ENCODE measurements around the gene SIVA1.
"Not testable (repeated sequence)": the region's sequence is repeated elsewhere in the genome, so short reads cannot be mapped to it uniquely, and the experiment has no call there.

The SIVA1 gene

DNA sequence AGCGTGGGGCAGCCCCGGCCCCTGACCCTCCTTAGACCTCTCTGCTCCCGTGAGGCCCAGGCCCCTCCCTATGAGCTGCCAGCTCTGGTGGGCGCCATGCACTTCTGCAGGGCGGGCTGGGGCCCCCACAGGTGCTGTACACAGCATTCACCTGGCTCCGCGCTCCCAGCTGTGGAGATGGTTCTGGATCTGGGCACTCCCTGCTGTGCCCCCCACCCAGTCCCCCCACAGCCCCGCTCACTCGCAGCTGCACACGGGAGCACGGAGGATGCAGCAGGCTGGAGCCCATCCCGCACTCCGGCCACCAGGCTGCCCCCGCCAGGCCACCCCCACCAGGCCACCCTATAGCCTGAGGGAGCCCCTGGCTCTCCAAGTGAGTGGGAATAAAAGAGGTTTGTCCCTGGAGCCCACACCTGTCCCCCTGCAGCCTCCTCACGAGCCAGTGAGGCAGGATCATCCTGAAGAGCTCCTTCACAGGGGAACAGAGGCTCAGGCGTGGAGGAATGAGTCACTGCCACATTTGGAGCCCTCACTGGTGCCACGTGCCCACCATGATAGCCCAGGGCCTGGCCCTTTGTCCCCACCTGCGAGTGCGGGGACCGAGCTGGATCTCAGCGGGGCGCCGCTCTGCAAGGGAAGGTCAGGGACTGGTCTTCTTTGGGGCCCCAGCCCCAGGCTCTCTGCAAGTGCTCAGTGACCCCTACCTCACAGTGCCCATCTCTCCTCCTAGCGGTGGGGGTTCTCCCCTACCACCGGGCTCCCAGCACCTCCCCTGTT, 27.0 kb upstream of the SIVA1 start:
- TF ChIP-seq, protein P1, sequence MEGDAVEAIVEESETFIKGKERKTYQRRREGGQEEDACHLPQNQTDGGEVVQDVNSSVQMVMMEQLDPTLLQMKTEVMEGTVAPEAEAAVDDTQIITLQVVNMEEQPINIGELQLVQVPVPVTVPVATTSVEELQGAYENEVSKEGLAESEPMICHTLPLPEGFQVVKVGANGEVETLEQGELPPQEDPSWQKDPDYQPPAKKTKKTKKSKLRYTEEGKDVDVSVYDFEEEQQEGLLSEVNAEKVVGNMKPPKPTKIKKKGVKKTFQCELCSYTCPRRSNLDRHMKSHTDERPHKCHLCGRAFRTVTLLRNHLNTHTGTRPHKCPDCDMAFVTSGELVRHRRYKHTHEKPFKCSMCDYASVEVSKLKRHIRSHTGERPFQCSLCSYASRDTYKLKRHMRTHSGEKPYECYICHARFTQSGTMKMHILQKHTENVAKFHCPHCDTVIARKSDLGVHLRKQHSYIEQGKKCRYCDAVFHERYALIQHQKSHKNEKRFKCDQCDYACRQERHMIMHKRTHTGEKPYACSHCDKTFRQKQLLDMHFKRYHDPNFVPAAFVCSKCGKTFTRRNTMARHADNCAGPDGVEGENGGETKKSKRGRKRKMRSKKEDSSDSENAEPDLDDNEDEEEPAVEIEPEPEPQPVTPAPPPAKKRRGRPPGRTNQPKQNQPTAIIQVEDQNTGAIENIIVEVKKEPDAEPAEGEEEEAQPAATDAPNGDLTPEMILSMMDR (IDR thresholded peaks at IDR 0.05; ENCODE audit: borderline replicate concordance, insufficient read depth, low read depth, low read length) = no peak
- H3K4me3 ChIP-seq (ENCODE audit: low read depth, low read length) = no peak overlapping the region

DNA sequence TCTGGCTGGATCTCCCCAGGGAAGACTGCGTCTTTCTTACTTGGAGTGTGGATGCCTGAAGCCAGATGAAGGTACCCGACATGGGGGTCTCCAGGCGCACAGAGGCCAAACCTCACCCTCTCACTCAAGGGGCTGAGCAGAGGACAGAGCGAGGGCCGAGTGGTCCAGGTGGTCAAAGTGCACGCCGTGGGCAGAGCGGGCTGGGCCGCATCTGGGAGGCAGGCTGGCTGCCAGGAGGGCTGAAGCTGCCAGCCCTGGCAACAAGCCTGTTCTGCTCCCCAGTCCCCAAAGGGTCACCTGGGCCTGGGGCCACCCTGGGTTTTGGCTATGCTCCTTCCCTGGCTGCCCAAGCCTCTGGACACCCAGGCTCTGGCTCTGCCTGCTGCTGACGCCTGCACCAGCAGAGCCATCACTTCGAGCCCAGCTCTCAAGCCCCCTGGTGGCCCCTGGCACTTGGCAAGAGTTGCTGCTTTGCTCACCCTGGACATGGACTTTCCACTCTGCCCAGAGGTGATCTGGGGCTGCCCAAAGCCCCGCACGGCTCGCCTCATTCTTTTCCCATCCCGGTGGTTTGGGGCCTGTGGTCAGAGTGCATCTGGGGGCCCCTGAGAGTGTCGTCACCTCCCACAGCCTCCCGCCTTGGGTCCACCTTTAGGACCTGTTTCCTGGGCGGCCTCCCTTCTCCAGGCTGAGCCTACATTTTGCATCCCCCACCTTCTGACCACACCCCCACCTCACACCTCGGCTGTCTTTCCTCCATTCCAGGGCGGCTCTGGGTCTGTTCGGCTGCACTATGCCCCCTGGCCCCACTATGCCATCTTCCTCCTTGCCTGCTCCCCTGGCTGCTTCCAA, 26.1 kb upstream of the SIVA1 start:
- TF ChIP-seq, protein P1 (IDR thresholded peaks at IDR 0.05; ENCODE audit: borderline replicate concordance, insufficient read depth, low read depth, low read length) = no peak
- no peak overlapping the region for H3K4me3 ChIP-seq (ENCODE audit: low read depth, low read length)

DNA sequence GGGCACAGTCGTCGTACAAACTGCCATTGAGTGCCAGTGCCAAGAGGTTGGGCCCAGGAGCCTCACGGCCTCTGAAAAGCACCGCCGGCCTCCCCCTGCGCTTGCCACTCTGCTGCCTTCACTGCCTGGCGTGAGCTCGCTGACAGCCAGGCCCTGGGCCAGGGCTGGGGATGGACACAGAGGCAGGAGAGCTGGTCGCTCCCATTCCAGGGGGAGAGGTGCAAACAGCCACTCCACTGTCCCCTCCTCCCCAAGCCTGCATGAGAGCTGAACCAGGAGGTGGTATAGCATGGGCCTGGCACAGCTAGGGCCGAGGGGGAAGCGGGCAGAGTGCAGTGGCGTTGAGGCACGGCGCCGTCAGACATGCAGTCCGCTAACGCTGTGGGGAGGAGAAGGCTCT, 24.3 kb upstream of the SIVA1 start:
- TF ChIP-seq, protein P1 (IDR thresholded peaks at IDR 0.05; ENCODE audit: borderline replicate concordance, insufficient read depth, low read depth, low read length) = no peak

DNA sequence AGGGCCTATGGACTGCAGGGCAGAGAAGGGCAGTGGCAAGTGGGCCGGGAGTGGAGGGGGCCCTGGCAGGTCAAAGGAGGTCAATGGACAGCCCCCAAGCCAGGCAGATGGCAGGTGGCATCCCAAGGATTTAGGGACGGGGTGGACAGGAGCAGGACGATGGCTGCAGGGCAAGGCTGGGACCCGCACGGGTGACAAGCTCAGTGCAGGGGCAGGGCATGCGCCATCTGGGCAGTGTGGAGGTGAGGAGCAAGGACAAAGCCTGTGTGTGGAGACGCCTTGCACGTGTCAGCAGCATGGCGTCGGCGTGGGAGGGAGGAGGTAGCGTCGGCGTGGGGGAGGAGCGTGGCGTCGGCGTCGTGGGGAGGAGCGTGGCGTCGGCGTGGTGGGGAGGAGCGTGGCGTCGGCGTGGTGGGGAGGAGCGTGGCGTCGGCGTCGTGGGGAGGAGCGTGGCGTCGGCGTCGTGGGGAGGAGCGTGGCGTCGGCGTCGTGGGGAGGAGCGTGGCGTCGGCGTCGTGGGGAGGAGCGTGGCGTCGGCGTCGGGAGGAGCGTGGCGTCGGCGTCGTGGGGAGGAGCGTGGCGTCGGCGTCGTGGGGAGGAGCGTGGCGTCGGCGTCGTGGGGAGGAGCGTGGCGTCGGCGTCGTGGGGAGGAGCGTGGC, 23.6 kb upstream of the SIVA1 start:
- H3K4me3 ChIP-seq (ENCODE audit: low read depth, low read length) = not testable (repeated sequence)

More for the DNA sequence above, 24.3 kb upstream of the SIVA1 start:
- H3K4me3 ChIP-seq (ENCODE audit: low read depth, low read length) = no peak overlapping the region

DNA sequence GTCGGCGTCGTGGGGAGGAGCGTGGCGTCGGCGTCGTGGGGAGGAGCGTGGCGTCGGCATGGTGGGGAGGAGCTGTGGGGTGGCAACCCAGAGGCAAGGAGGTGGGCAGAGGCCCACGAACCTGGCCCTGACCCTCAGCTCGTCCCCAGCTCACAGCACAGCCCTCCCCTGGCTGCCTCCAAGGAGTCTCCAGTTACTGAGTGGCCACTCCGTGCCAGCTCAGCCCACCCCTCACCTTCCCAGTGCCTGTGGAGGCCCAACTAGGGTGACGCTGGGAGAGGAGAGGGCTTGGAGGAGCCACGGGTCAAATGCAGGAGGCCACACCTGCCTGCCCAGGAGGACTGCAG, 23.1 kb upstream of the SIVA1 start:
- TF ChIP-seq, protein P1 (IDR thresholded peaks at IDR 0.05; ENCODE audit: borderline replicate concordance, insufficient read depth, low read depth, low read length) = no peak
- H3K4me3 ChIP-seq (ENCODE audit: low read depth, low read length) = no peak overlapping the region

DNA sequence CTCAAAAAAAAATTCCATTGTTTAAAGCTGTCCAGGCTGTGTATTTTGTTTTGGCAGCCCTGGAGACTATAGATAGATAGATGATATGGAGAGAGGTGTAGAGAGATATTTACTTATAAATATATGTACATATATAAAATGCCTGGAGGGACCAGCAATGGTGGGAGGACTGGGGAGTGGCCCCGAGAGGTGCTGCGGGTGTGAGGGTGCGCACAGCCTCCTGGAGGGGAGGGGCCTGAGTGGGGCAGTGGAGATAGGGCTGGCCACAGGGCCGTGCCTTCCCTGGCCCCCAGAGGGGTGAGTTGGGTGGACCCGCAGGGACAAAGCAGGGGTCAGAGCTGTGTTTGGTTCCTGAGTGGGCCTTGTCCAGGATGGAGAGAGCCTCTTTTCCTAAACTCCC, 22.5 kb upstream of the SIVA1 start:
- H3K4me3 ChIP-seq (ENCODE audit: low read depth, low read length) = no peak overlapping the region
- TF ChIP-seq, protein P1 (IDR thresholded peaks at IDR 0.05; ENCODE audit: borderline replicate concordance, insufficient read depth, low read depth, low read length) = no peak

All from GM12875 (cell line).